ENCODE results near the gene B4GALT1.

- TF ChIP-seq EZH2phosphoT487 (IDR thresholded peaks at IDR 0.05; ENCODE audit: insufficient read depth, low read depth) (no peak), EZH2 (IDR thresholded peaks at IDR 0.05; ENCODE audit: insufficient read depth, poor library complexity, severe bottlenecking) (no peak)
These were observed 5.4 kb upstream of the B4GALT1 start for GRCh38 chr9:33172256-33173238.
